C1 segment of cervical spinal cord (tissue), 14 donors: ENCODE data around the gene SORCS2.
A peak's percentile ranks its signal among the peaks of the same experiment; 100 is the strongest.

Experiments used
- DNase-seq, 14 donors: peaks; one replicate each; lab custom pipeline; 2025; lab: John Stamatoyannopoulos, UW

Gene SORCS2

GRCh38 chr4:7659429-7660175 is 467.3 kb downstream of the SORCS2 start:
- DNase-seq: peak in 1 of 14 donors; percentile 24

GRCh38 chr4:7660176-7661039 is 468.1 kb downstream of the SORCS2 start:
- no peak for DNase-seq

GRCh38 chr4:7661066-7661748 is 468.9 kb downstream of the SORCS2 start:
- no peak for DNase-seq

- DNase-seq: no peak
Observed at GRCh38 chr4:7661846-7662506, 469.6 kb downstream of the SORCS2 start.

GRCh38 chr4:7662507-7662846 is 470.1 kb downstream of the SORCS2 start:
- DNase-seq: no peak

- no peak for DNase-seq
Observed at GRCh38 chr4:7663075-7663541, 470.8 kb downstream of the SORCS2 start.

- DNase-seq: no peak
Observed at GRCh38 chr4:7664106-7664505, 471.8 kb downstream of the SORCS2 start.

- no peak for DNase-seq
Observed at GRCh38 chr4:7665321-7665720, 473.0 kb downstream of the SORCS2 start.

- DNase-seq: no peak
Observed at GRCh38 chr4:7666011-7666410, 473.7 kb downstream of the SORCS2 start.

- no peak for DNase-seq
Observed at GRCh38 chr4:7666744-7667143, 474.4 kb downstream of the SORCS2 start.

- DNase-seq: no peak
Observed at GRCh38 chr4:7668271-7668670, 475.9 kb downstream of the SORCS2 start.

- no peak for DNase-seq
Observed at GRCh38 chr4:7668826-7669225, 476.5 kb downstream of the SORCS2 start.

- DNase-seq: no peak
Observed at GRCh38 chr4:7672601-7673000, 480.3 kb downstream of the SORCS2 start.

GRCh38 chr4:7673121-7673520 is 480.8 kb downstream of the SORCS2 start:
- DNase-seq: no peak

- DNase-seq: no peak
Observed at GRCh38 chr4:7674706-7675105, 482.4 kb downstream of the SORCS2 start.

GRCh38 chr4:7675136-7675535 is 482.8 kb downstream of the SORCS2 start:
- DNase-seq: no peak

- DNase-seq: no peak
Observed at GRCh38 chr4:7675612-7676320, 483.4 kb downstream of the SORCS2 start.

GRCh38 chr4:7676398-7676922 is 484.1 kb downstream of the SORCS2 start:
- no peak for DNase-seq

GRCh38 chr4:7677086-7677485 is 484.7 kb downstream of the SORCS2 start:
- no peak for DNase-seq

GRCh38 chr4:7677799-7678301 is 485.5 kb downstream of the SORCS2 start:
- DNase-seq: no peak
